Mucosa of descending colon (tissue), 3 donors: ENCODE measurements around the gene IGLL1. TPM values are rescaled to one million over a fixed set of nuclear protein-coding genes. Genes with fewer than 3 reads are reported as not detected.
"Not testable (repeated sequence)": the region's sequence is repeated elsewhere in the genome, so short reads cannot be mapped to it uniquely, and the experiment has no call there.

ENCODE experiments used
- ATAC-seq: fragments of 200-7000 bp; cut with Tn5 transposase; one replicate; pipeline ENCODE4 v1.9.1; 2020; ENCODE audit warnings: mild to moderate bottlenecking, moderate library complexity
- DNase-seq, 3 donors: peaks; one replicate each; pipeline ENCODE4 v3.0.0-alpha.2; 2020
- H3K36me3 ChIP-seq: fragments of 200-600 bp; one replicate; pipeline ENCODE4 v1.8.0; 2021; ENCODE audit warnings: low read depth, mild to moderate bottlenecking
- H3K4me1 ChIP-seq: fragments of 200-600 bp; one replicate; pipeline ENCODE4 v1.8.0; 2021; ENCODE audit warnings: low read depth, mild to moderate bottlenecking
- H3K4me3 ChIP-seq: fragments of 200-600 bp; one replicate; pipeline ENCODE4 v1.8.0; 2021; ENCODE audit warnings: mild to moderate bottlenecking
- H3K9me3 ChIP-seq: fragments of 200-600 bp; one replicate; pipeline ENCODE4 v1.8.0; 2021; ENCODE audit warnings: mild to moderate bottlenecking
- intact Hi-C, 2 donors: fragments of 100-400 bp; cut with DNase I in 1 of 2; cut with micrococcal nuclease in 1 of 2; formaldehyde crosslinking; loops; one replicate each; pipeline versions ENCODE4 v1.11.0 to v1.11.1; 2022; cut with DNase I, micrococcal nuclease
- total RNA-seq, 3 donors: library from RNA; stranded (reverse); fragmentation: NEBNext Ultra II Directional in 2 of 3; extraction: Animal tissue kit (Norgen Biotek cat#: 25700) in 2 of 3; gene quantifications; one replicate each; pipeline versions ENCODE4 v1.2.1 to v1.2.4, GENCODE V29; 2021 to 2023
- TF ChIP-seq, protein P1 (sequence below): fragments of 200-600 bp; IDR thresholded peaks from one replicate; pipeline ENCODE4 v1.8.0; 2022; ENCODE audit warnings: antibody characterized with exemption, mild to moderate bottlenecking
- donor health status: DM: no; HTN: no; CAD: no; lungs with moderate emphysema.
- donor health status: DM: no; HTN: no; CAD: no.
- donor health status: DM: no; HTN: yes; CAD: no.

IGLL1 gene
- total RNA-seq, 3 donors from 2014 or later: not detected

- ATAC-seq, H3K9me3 ChIP-seq, H3K4me3 ChIP-seq, H3K36me3 ChIP-seq, DNase-seq, H3K4me1 ChIP-seq: not testable (repeated sequence)
- TF ChIP-seq, protein P1, sequence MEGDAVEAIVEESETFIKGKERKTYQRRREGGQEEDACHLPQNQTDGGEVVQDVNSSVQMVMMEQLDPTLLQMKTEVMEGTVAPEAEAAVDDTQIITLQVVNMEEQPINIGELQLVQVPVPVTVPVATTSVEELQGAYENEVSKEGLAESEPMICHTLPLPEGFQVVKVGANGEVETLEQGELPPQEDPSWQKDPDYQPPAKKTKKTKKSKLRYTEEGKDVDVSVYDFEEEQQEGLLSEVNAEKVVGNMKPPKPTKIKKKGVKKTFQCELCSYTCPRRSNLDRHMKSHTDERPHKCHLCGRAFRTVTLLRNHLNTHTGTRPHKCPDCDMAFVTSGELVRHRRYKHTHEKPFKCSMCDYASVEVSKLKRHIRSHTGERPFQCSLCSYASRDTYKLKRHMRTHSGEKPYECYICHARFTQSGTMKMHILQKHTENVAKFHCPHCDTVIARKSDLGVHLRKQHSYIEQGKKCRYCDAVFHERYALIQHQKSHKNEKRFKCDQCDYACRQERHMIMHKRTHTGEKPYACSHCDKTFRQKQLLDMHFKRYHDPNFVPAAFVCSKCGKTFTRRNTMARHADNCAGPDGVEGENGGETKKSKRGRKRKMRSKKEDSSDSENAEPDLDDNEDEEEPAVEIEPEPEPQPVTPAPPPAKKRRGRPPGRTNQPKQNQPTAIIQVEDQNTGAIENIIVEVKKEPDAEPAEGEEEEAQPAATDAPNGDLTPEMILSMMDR: peak; percentile 39
- intact Hi-C loops: loop anchor here in 1 of 2 donors (10.0 kb wide), 1 partner anchor 303 kb away; no protein-coding TSS in a partner anchor
Measured at GRCh38 chr22:23541849-23542281, 38.2 kb downstream of the IGLL1 start.

GRCh38 chr22:23540837-23541236 is 39.3 kb downstream of the IGLL1 start:
- not testable (repeated sequence) for H3K36me3 ChIP-seq, H3K4me3 ChIP-seq, ATAC-seq, H3K9me3 ChIP-seq, DNase-seq
- intact Hi-C loops: loop anchor here in 1 of 2 donors (10.0 kb wide), 1 partner anchor 304 kb away; no protein-coding TSS in a partner anchor
- peaks cover 17% of the 10 kb centered on the region for H3K4me1 ChIP-seq

DNA sequence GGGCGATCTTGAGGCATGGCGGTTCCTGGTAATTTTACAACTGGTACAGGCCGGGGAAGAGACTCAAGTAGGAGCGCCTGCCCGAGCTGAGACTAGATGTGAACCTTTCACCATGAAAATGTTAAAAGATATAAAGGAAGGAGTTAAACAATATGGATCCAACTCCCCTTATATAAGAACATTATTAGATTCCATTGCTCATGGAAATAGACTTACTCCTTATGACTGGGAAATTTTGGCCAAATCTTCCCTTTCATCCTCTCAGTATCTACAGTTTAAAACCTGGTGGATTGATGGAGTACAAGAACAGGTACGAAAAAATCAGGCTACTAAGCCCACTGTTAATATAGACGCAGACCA is 40.3 kb downstream of the IGLL1 start:
- not testable (repeated sequence) for DNase-seq, ATAC-seq, H3K4me3 ChIP-seq, H3K9me3 ChIP-seq, H3K36me3 ChIP-seq
- intact Hi-C loops: loop anchor here in 1 of 2 donors (10.0 kb wide), 1 partner anchor 305 kb away; no protein-coding TSS in a partner anchor
- peaks cover 26% of the 10 kb centered on the region for H3K4me1 ChIP-seq

GRCh38 chr22:23539135-23539838 is 40.8 kb downstream of the IGLL1 start:
- H3K36me3 ChIP-seq: no peaks in the 10 kb centered on the region
- peaks cover 30% of the 10 kb centered on the region for H3K4me1 ChIP-seq
- H3K4me3 ChIP-seq: no peak overlapping the region
- no peaks in the 10 kb centered on the region for H3K9me3 ChIP-seq
- peak; percentile 78 to 92 (median 84) for DNase-seq
- intact Hi-C loops: no loop called here
- TF ChIP-seq, protein P1: peak; percentile 82
- peak; percentile 99 for ATAC-seq

GRCh38 chr22:23538696-23539030 is 41.4 kb downstream of the IGLL1 start:
- H3K36me3 ChIP-seq, intact Hi-C loops, DNase-seq, H3K9me3 ChIP-seq, H3K4me3 ChIP-seq, ATAC-seq: not testable (repeated sequence)
- peaks cover 33% of the 10 kb centered on the region for H3K4me1 ChIP-seq

DNA sequence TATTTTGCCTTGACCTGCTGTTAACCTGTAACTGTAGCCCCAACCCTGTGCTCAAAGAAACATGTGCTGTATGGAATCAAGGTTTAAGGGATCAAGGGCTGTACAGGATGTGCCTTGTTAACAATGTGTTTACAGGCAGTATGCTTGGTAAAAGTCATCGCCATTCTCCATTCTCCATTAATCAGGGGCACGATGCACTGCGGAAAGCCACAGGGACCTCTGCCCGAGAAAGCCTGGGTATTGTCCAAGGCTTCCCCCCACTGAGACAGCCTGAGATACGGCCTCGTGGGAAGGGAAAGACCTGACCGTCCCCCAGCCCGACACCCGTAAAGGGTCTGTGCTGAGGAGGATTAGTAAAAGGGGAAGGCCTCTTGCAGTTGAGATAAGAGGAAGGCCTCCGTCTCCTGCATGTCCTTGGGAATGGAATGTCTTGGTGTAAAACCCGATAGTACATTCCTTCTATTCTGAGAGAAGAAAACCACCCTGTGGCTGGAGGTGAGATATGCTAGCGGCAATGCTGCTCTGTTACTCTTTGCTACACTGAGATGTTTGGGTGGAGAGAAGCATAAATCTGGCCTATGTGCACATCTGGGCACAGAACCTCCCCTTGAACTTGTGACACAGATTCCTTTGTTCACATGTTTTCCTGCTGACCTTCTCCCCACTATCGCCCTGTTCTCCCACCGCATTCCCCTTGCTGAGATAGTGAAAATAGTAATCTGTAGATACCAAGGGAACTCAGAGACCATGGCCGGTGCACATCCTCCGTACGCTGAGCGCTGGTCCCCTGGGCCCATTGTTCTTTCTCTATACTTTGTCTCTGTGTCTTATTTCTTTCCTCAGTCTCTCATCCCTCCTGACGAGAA is 42.0 kb downstream of the IGLL1 start:
- ATAC-seq, intact Hi-C loops, H3K4me3 ChIP-seq, DNase-seq, H3K36me3 ChIP-seq, H3K9me3 ChIP-seq: not testable (repeated sequence)
- H3K4me1 ChIP-seq: peaks cover 38% of the 10 kb centered on the region

DNA sequence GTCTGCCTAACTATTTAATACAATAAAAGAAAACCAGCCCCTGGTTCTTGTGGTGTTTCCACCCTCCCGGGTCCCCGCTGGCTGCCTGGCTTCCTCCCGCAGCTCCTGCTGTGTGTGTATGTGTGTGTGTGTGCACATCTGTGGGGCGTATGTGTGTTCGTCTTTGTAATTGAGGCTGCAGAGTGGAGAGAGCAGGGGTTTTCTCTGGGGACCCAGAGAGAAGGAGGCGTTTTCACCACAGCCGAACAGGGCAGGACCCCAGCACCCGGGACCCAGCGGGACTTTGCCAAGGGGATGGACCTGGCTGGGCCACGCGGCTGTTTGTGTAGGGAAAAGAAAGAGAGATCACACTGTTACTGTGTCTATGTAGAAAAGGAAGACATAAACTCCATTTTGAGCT is 42.7 kb downstream of the IGLL1 start:
- peaks cover 38% of the 10 kb centered on the region for H3K4me1 ChIP-seq

More for the DNA sequence above, 42.7 kb downstream of the IGLL1 start:
- no peaks in the 10 kb centered on the region for H3K36me3 ChIP-seq
- H3K4me3 ChIP-seq: no peak overlapping the region
- intact Hi-C loops: no loop called here
- ATAC-seq (no peak), DNase-seq (no peak)
- H3K9me3 ChIP-seq: no peaks in the 10 kb centered on the region
- TF ChIP-seq, protein P1: no peak
